ENCODE measurements around the gene MACF1. TPM values are rescaled to one million over a fixed set of nuclear protein-coding genes. Genes with fewer than 3 reads are reported as not detected.

The MACF1 gene
- total RNA-seq, 1 experiment from 2014 or later: 190 TPM

GRCh38 chr1:39243302-39243701 lies 38.8 kb downstream of the MACF1 start:
- Histone ChIP-seq H2BK120ac (ENCODE audit: low read depth, low read length, poor library complexity, severe bottlenecking) (no peak overlapping the region), H3K4me2 (ENCODE audit: insufficient read depth, insufficient read length, low read length) (no peak overlapping the region), H3K4ac (ENCODE audit: low read depth, low read length) (no peak overlapping the region), H3K27ac (ENCODE audit: insufficient read length, low read depth, low read length) (no peak overlapping the region), H3K14ac (ENCODE audit: insufficient read depth, low read length) (no peak overlapping the region), H3K23me2 (ENCODE audit: insufficient read length, low read depth, low read length, poor library complexity, severe bottlenecking) (no peaks in the 10 kb centered on the region), H2AK5ac (ENCODE audit: insufficient read length, low read length) (no peak overlapping the region), H4K8ac (replicated peaks; ENCODE audit: insufficient read length, low read depth, low read length) (no peak overlapping the region), H2AFZ (ENCODE audit: low read length) (no peak overlapping the region), H3K9ac (ENCODE audit: extremely low read depth, insufficient read length, low read length) (no peak overlapping the region), H3K23ac (ENCODE audit: insufficient read length, low read depth, low read length) (no peak overlapping the region), H2BK15ac (ENCODE audit: low read depth, low read length) (no peak overlapping the region), H3K79me2 (ENCODE audit: insufficient read depth, low read length) (peaks cover 1% of the 10 kb centered on the region; the same call in 1 of the 2 replicates), H3K9me3 (ENCODE audit: control insufficient read depth, low read depth, low read length) (no peaks in the 10 kb centered on the region), H3K56ac (ENCODE audit: insufficient read length, low read depth, low read length) (no peak overlapping the region), H2BK5ac (ENCODE audit: insufficient read length, low read length) (no peak overlapping the region), H3K27me3 (ENCODE audit: insufficient read depth, low read length) (no peaks in the 10 kb centered on the region), H3T11ph (ENCODE audit: low read length) (no peak overlapping the region), H2BK12ac (ENCODE audit: insufficient read length, low read depth, low read length) (no peak overlapping the region), H3K79me1 (ENCODE audit: insufficient read depth, low read depth, low read length, poor library complexity, severe bottlenecking) (peaks cover 2% of the 10 kb centered on the region), H2BK20ac (ENCODE audit: low read depth, low read length, poor library complexity, severe bottlenecking) (no peak overlapping the region), H3K18ac (ENCODE audit: insufficient read length, low read depth, low read length) (no peak overlapping the region), H4K20me1 (ENCODE audit: control insufficient read depth, insufficient read depth, insufficient read length) (no peaks in the 10 kb centered on the region), H3K4me1 (ENCODE audit: insufficient read depth, low read length) (no peaks in the 10 kb centered on the region), H4K91ac (ENCODE audit: insufficient read length, low read depth, low read length) (no peak overlapping the region), H4K5ac (ENCODE audit: insufficient read length, low read depth, low read length) (no peak overlapping the region)
- H3K36me3 Mint-ChIP-seq (ENCODE audit: insufficient read depth in 1 of 3, low read depth in 3 of 3): peaks cover 0 to 4% (median 2%) of the 10 kb centered on the region in 3 experiments; a peak in 3 of 7 replicates
- H3K9me3 Mint-ChIP-seq: no peaks in the 10 kb centered on the region
- TF ChIP-seq CTCF (conservative IDR thresholded peaks at IDR 0.05): no peak
- H3K4me1 Mint-ChIP-seq: peaks cover 8 to 18% of the 10 kb centered on the region in 2 experiments
- H3K27me3 Mint-ChIP-seq (ENCODE audit: low read depth): no peaks in the 10 kb centered on the region
- no peak for DNase-seq
- no peak overlapping the region for H3K4me3 Mint-ChIP-seq
- no CpG with 5 or more reads among the region's 2 CpGs for WGBS (ENCODE audit: extremely low coverage, insufficient read length, low lambda C conversion rate)
- H3K27ac Mint-ChIP-seq: peak overlapping the region in 1 of 3 experiments; percentile 5; a peak in 1 of 7 replicates
